ENCODE measurements around the gene RPS6KA5.
"Not testable (repeated sequence)": the region's sequence is repeated elsewhere in the genome, so short reads cannot be mapped to it uniquely, and the experiment has no call there.

RPS6KA5 gene

DNA sequence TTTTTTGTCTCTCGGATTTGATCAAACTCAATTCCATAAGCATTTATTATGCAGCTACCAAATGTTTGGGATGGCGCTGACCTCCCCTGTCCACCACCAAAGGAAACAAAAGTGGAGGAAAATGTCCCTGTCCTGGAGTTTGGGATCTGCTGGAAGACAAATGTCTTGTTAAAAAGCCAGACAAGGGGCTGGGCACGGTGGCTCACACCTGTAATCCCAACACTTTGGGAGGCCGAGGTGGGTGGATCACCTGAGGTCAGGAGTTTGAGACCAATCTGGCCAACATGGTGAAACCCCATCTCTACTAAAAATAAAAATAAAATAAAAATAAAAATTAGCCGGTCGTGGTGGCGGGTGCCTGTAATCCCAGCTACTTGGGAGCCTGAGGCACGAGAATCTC lies 221.9 kb downstream of the RPS6KA5 start:
- not testable (repeated sequence) for DNase-seq (ENCODE audit: low read depth in 2 of 2, low spot score in 1 of 2)

DNA sequence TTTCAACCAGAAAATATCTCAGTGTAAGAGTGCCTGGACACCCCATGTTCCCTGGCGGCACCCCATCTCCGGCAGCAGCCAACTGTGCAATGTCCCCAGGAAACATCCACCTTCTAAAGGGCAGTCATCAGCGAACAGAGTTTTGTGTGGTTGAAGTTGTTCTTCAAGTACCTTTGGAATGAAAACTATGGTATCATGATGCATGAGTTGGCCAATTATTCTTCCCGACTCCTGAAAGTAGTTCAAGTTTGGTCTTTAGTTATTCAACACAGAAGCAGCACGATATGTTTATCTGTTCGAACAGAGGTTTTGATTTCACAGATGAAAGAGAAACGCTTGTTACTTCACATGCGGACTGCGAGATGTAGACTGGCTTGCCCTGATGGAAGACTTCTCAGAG lies 223.1 kb downstream of the RPS6KA5 start:
- DNase-seq (ENCODE audit: low read depth in 2 of 2, low spot score in 1 of 2) = no peak

DNA sequence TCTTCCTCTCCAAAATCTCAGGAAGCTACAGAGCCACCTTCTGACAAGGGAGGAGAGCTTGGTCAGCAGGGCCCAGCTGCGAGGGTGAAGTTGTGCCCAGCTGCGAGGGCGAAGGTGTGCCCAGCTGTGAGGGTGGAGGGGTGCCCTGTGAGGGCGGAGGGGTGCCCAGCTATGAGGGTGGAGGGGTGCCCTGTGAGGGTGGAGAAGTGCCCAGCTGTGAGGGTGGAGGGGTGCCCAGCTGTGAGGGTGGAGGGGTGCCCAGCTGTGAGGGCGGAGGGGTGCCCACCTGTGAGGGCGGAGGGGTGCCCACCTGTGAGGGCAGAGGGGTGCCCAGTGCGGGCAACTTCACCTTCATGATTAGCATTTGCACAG lies 223.8 kb downstream of the RPS6KA5 start:
- DNase-seq (ENCODE audit: low read depth in 2 of 2, low spot score in 1 of 2) = no peak

DNA sequence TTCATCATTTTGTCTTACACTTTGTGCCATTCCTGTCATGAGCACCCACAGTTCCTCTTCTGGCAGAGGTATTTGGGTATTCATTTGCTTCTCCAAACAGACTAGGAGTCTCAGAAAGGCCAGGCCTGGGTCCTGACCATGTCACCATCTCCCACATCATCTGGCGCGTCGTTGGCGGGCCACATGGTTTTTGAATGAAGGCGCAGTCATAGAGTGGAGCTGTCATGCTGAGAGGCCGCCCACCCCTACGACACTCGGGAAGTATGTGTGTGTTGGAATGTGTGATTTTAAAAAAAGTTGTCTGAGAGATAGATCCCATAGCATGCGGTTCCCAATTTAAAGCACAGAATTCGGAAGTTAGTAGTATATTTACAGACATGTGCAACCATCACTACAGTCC lies 228.6 kb downstream of the RPS6KA5 start:
- DNase-seq (ENCODE audit: low read depth in 2 of 2, low spot score in 1 of 2) = no peak

DNA sequence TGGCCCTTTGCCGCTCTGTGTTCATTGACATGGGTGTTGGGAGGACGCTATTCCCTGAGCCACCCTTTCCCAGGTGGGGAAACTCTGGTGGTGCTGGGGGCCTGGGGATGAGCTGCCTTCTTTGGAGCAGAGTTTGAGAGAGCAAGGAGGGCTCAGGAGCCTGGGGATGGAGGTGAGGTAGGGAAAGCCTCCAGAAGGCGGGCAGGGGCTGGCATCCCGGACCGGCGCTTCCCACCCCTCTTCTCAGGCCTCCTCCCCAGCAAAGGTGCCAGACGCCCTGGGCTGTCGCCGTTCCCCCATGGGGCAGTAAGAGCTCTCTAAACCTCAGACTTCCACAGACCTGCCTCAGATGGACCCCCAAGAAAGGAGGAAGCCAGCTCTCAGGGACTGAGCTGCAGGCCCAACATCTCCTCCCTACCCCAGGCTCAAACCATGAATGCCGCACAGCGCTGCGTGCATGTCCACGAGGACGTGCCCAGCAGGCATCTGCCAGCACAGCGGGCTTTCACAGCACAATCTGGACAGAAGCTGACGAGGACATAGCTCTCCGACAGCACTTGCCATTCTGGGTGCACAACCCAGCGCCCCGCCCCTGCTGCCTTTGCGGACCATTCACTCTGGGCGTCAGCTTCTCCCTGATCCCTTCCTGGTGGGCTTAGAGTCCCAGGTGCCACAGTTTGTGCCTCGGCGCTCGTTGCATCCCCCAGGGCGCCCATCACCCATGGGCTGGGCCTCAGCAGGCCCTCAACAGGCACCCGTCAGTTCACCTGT lies 229.3 kb downstream of the RPS6KA5 start:
- no peak for DNase-seq (ENCODE audit: low read depth in 2 of 2, low spot score in 1 of 2)

DNA sequence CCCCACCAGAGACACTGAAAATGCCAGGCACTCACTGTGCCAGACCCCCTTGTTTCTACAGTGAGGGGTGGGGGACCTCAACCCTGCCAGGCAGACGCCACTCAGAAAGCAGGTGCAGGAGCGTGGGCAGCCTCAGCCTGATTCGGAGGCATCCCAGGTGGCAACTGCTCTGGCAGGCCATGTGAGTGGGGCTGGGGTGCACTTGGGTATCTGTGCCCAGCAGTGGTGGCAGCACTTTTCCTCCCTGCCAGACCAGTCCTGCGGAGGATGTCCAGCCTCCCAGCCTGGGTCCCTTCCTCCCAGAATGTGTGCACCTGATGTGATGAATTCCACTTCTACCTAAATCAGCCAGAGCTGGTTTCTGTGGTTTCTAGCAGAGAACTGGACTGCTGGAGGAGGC lies 230.8 kb downstream of the RPS6KA5 start:
- no peak for DNase-seq (ENCODE audit: low read depth in 2 of 2, low spot score in 1 of 2)

DNA sequence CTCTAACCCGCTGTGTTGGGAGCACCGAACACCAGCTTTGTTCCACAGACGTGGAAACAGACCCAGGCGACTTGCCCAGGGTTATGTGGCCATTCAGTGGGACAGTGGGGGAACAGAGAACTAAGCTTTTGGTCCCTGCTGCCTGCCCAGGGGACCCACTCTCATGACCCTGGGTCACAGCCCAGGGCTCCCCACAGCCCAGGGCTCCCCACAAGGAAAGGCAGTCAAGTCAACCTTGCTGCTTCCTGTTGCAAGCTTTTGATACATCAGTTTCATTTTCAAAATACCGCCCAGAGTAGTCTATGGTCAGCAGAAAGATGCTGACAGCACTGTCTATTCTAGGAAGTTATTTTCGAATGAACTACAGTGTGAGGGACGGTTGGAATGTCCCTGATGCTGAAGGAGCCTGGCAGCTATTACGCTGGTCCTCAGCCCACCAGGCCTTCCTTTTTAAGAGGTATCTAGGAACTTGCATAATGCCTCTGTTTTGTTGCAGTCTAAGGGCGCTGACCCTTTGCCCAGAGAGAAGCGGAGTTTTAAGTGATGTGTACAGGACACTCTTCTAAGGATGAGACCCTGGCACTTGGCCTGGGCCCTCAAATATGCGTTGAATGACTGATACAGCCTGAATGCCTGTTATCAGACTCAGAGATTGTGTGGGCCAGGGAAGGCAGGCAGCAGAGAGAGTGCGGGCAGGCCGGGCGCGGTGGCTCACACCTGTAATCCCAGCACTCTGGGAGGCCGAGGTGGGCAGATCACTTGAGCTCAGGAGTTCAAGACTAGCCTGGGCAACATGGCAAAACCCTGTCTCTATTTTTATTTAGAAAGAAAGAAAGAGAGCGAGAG lies 231.6 kb downstream of the RPS6KA5 start:
- no peak for DNase-seq (ENCODE audit: low read depth in 2 of 2, low spot score in 1 of 2)

DNA sequence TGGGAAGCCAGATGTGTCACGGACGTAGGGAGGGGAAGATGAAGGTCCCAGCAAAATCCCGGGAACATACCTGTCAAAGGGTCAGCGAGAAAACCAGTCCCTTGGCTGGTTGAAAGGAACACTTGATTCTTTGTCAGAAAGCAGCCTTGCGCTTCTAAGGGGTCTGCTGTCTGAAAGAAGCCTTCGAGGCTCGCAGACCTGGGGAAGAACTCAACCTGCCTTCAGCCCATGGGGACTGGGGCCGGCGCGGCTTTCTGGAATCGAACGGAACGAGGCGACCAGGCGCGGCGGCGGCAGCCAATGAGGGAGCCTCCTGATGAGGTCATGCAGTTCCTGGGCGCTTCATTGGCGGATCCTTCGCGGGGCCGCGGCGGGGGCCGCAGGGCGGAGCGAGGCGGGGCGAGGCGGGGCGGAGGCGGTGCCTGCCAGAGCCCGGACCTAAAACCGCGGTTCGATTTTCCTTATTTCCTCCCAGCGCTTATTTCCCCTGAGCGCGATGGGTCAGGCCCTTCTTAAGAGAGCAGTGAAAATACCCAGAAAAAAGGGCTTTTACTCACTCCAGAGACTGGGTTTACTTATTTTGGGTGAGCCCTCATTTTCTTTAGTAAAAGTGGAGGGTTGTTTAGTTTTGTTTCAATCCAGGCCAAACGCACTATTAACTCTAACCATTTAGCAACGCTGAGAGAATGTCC lies 232.4 kb downstream of the RPS6KA5 start:
- DNase-seq (ENCODE audit: low read depth in 2 of 2, low spot score in 1 of 2) = peak; percentile 73 to 83

DNA sequence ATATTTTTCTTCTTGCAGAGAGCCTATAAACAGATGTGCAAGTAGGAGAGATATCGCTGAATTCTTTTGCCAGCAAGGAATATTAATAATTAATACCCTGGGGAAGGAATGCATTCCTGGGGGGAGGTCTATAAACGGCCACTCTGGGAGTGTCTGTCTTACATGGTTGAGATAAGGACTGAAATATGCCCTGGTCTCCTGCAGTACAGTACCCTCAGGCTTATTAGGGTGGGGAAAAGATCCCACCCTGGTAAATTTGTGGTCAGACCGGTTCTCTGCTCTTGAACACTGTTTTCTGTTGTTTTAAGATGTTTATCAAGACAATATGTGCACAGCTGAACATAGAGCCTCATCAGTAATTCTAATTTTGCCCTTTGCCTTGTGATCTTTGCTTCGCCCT lies 236.9 kb downstream of the RPS6KA5 start:
- DNase-seq (ENCODE audit: low read depth in 2 of 2, low spot score in 1 of 2) = not testable (repeated sequence)

DNA sequence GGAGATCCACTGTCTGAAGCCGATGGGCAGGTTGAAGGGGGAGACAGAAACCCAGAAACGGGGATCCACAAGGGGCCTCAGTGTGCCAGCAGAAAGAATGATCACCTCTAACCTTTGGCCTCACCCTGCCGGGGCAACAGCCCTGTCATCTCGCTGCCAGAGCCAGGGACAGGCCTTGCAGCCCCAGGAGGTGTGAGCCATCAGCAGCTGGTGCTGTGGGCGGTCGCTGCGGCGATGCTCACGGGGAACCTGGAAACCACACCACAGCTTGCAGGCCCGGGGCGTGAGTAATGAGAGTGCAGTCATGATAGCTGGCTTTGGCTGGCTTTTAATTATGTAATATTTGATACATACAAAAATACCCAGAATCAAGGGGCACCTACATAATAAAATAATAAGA lies 239.5 kb downstream of the RPS6KA5 start:
- DNase-seq (ENCODE audit: low read depth in 2 of 2, low spot score in 1 of 2) = peak; percentile 43 to 69

DNA sequence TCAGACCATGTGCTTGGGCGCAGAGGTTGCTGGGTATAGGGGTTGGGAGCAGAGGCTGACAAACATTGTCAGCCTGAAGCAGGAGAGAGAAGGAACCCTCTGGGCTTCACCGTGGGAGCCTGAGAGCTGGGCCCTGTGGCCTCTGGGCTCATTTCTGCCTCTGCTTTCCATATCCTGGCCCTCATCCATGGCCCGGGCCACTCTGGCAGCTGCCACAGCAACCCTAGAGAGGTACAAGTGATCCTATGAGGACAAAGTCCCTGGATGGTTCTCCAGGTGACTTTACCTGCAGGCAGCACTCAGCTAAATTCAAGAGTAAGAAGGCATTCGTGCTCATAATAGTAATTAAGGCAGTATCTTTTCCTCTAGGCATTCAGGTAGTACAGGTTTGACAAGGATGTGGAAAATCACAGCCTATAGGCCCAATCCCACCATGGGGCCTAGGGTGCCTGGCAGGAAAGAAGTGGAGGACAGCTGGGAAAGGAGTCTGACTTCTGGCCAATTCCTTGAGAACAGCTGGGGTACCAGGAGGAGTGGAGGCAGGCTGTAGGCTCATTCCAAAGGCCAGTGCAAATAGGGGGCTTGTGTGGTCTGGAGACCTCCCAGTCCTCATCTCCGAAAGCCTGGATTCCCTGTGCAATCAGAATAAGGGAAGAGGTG lies 240.6 kb downstream of the RPS6KA5 start:
- DNase-seq (ENCODE audit: low read depth in 2 of 2, low spot score in 1 of 2) = no peak

DNA sequence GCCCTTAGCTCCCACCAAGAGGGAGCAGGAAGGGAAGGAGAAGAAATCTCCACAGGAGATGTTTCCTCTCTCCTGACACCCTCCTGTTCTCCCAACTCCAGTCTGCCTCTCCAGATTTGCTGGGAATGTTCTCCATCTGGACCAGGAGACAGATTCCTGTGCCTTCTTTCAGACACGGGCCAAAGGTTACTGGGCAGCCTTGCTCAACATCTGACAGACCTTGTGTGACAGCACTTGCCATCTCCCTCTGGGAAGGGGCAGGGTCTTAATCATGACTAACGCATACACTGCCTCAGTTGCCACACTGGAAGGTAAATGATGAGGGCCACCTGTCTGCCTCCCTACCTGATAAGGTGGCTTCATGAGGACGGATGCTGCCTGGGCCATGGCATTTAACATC lies 241.7 kb downstream of the RPS6KA5 start:
- DNase-seq (ENCODE audit: low read depth in 2 of 2, low spot score in 1 of 2) = no peak

DNA sequence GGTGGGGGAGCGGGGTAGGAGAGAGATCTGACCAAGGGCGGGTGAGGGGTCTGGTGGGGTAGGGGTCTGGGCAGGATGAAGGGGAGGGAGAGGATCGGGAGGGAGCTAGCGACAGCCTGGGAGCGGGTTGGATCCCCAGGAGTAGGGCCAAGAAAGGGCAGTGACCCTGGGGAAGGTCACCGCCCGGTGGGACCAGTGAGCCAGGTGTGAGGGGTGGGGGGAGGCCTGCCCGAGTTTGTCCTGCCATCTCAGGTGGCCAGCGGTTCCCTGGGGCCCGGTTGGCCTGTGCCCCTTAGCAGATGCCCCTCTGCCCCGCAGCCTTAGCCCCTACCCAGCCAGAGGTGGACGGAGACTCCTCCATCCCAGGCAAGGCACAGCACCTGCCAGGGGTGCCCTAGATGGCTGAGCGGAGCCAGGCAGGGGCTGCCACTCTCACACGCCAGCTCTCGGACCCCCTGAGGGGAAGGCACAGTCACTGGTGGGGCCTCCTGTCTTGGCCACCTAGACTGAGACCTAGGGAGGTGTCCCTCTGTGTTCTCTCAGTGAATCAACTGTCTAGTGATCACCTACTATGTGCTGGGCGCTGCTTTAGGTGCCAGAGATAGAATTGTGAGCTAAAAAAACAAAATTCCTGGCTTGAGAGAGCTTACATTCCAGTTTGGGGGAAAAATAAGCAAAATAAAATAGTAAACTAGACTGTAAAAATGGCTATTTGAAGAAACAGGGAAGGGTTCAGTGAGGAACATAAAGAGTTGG lies 243.6 kb downstream of the RPS6KA5 start:
- no peak for DNase-seq (ENCODE audit: low read depth in 2 of 2, low spot score in 1 of 2)

DNA sequence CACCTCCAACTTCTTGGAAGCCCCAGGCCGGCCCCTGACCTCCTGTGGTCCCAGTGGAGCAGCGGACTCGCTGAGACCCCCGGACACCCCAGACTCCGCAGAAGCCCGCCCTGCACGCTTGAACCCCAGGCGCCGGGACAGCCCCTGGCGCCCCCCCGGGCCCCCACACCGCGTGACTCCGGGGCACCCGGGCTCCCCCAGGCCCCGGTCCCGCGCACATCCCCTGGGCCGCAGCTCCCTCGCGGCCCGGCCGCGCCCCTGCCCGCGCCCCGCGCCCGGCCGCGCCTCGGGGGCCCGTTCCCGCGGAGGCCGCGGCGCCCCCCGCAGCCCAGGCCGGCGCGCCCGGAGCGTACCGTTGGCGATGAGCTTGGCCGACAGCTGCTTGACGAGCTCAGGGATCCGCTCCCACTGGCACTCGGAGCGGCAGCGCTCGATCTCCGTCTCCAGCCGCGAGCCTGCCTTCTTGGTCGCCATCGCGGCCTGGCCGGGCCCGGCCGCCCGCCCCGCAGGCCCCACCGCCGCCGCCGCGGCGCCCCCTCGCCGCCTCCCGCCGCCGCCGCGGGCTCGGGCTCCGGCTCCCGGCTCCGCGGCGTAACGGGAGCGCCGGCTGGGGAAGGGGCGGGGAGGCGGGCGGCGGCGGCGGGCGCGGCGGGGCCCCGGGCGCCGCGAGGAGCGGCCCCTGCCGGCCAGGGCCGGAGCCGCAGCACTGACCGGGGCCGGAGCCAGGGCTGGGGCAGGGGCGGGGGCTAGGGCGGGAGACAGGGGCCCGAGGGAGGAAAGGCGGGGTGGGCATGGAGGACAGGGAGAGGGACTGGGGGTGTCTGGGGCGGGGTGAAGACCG lies 244.4 kb downstream of the RPS6KA5 start, which contains the start of gene TTC7B:
TTC7B (minus strand) TSS at position 609 of the 841 bp plus-strand sequence; CDS start at position 474, 135 bp downstream.
- no peak for DNase-seq (ENCODE audit: low read depth in 2 of 2, low spot score in 1 of 2)

DNA sequence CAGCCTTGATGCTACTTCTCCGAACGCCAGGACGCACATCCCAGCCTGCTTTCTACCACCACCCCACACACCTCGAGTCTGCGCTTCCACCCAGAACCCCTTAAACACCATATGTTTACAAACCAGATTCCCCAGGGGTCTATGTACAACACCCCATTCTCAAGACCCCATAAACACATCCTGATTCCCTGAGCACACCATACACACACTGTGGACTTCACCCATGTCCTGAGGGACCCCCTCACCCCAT lies 244.9 kb downstream of the RPS6KA5 start:
- DNase-seq (ENCODE audit: low read depth in 2 of 2, low spot score in 1 of 2) = no peak

DNA sequence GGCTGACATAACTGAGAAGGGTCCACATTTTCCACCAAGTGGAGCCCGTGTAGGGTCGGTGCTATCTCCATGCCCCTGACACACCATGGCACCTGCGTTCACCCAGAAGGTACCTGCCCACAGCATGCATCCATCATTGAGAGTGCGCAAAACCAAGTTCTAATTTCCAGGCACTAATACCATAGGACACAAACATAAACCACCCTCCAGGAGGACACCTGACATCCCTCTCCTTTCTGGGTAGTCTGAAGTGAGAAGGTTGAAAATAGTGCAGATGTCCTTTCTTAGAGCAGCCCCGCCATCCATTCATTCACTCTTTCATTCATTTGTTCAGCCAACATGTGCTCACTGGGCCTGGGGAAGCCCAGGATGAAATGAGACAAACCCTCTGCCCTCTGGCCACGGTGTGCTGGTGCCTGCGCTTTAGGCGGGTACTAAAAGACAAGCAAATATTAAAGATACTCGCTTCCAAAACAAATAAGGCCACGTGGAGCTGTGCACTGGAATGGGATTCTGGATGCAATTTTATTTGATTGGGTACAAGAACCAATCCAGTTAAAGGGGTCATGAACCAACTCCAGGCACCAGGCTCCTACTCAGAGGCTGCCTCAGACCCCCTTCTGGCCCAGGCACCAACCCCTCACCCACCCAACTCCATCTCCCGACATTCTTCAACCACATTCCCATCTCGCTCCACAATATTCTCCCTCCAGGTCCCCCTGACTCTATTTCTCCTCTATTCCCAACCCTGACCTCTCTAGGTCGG lies 245.5 kb downstream of the RPS6KA5 start:
- no peak for DNase-seq (ENCODE audit: low read depth in 2 of 2, low spot score in 1 of 2)

DNA sequence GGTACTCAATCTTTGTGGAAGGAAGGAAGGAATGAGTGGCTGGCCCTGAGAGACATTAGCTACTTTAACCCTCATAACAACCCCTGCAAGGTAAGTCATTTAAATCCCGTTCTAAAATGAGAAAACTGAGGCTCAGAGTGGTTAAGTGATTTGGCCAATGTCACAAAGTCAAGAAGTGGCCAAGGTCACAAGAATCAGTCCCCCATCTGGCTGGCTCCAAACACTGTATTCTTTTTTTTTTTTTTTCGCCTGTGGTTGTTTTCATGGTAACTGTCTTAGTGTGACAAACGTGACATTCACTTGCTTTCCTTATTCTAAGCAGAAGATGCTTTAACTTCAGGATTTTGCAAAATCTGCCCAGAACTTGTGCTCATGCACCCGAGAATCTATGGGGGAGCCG lies 247.0 kb downstream of the RPS6KA5 start:
- no peak for DNase-seq (ENCODE audit: low read depth in 2 of 2, low spot score in 1 of 2)

DNA sequence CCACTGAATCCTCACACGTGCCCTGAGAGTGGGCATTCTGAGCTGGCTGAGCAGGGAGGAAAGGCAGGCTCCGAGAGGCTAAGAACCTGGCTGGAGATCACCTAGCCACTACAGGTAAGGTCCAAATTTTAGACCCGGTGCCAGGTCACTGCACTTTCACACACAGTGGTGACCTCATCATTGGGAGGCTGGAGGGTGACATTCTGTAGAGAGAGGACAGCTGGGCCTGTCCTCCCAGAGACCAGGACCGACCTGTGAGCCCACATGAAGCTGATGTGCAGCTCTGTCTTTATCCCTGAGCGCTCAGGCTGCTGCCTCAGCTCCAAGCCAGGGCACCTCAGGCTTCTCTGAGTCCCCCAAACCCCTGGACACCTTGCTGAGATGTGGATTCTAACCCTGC lies 248.3 kb downstream of the RPS6KA5 start:
- DNase-seq (ENCODE audit: low read depth in 2 of 2, low spot score in 1 of 2) = no peak

DNA sequence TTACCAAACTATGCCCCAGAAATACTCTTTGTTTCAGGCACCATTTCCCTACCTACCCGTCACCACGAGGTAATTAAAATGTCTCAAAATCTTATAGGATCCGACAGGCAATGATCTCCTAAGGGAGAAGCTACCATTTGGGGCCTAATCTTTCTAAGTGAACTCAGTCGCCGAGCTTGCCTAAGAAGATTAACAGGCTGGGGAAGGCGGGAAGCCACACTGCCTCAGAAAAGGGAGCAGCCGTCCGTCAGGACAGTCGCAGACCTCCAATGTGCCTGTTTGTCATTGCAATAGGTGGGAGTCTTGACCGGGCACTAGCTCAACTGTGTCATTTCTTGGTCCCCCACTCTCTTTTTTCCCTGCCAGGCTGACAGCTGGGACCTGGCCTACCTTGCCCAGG lies 248.8 kb downstream of the RPS6KA5 start:
- no peak for DNase-seq (ENCODE audit: low read depth in 2 of 2, low spot score in 1 of 2)
